ENCODE measurements around the gene MRPL48. TPM values are rescaled to one million over a fixed set of nuclear protein-coding genes. Genes with fewer than 3 reads are reported as not detected.
A peak's percentile ranks its signal among the peaks of the same experiment; 100 is the strongest.
"Not testable (repeated sequence)": the region's sequence is repeated elsewhere in the genome, so short reads cannot be mapped to it uniquely, and the experiment has no call there.

Gene MRPL48
- polyA plus RNA-seq (2012; ENCODE audit: missing spikeins): 83.3 TPM

DNA sequence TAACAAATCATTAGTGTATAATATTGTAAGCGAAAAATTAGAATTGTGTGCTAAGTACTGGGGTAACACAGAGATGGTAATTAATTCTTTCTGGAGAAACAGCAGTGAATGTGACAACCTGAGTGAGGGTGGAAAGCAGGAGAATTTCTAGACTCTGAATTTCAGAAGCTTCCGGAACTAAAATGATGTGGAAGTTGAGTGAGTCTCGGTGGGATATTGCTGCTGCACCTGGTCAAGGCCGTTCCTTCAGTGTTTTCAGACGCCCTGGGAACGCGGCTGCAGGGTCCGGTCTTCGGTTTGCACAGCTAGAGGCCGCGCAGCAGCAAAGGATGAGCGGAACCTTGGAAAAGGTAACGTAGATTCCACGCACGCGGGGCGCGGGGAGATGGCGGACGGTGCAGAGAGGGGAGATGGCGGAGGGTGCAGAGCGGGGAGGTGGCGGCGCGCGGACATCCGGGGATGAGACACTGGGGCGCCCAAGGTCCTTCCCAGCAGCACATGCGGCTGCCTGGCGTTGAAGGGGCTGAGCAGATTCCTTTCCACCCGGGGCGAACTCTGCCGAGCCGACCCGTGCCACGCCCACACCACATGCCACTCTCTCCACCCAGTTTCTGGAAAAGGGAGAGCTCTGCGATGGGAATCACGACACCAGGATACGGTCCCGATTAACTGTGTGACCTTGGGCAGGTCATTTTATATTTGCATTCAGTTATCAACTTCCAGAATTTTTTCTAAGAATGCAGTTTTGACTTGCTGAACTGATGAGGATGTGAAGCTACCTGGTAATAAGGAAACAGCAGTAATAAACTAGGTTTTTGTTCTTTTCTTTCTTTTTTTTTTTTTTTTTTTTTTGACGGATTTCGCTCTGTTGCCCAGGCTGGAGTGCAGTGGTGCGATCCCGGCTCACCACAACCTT, at the start of gene MRPL48:
Gene MRPL48, plus strand, starts transcription at position 232 of the 916 bp plus-strand sequence. Its CDS starts 98 bp downstream, at position 330.
- DNase-seq (ENCODE audit: insufficient read length) (peak; percentile 94), FAIRE-seq (peak; percentile 99)
- TF ChIP-seq POLR2A (IDR thresholded peaks at IDR 0.05; ENCODE audit: low read depth, low read length) (peak; percentile 91), TAF1 (IDR thresholded peaks at IDR 0.05; ENCODE audit: borderline replicate concordance, low read depth, low read length) (peak; percentile 96), POLR2AphosphoS5 (IDR thresholded peaks at IDR 0.05; ENCODE audit: low read depth, low read length) (peak; percentile 95)

DNA sequence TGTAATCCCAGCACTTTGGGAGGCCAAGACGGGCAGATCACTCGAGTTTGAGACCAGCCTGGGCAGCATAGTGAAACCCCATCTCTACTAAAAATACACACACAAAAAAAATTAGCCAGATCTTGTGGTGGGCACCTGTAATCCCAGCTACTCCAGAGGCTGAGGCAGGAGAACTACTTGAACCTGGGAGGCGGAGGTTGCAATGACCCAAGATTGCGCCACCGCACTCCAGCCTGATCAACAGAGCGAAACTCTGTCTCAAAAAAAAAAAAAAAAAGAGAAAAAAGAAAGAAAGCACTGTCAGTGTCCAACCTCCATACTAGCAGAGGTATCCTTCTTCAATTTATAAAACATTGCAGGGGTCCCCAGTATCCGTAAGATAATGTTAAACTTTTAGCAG, 44.6 kb upstream of the MRPL48 start:
- DNase-seq (ENCODE audit: insufficient read length): no peak
- FAIRE-seq: no peak
- no peak for TF ChIP-seq POLR2A (IDR thresholded peaks at IDR 0.05; ENCODE audit: low read depth, low read length)
- no peak for TF ChIP-seq TAF1 (IDR thresholded peaks at IDR 0.05; ENCODE audit: borderline replicate concordance, low read depth, low read length)
- no peak for TF ChIP-seq POLR2AphosphoS5 (IDR thresholded peaks at IDR 0.05; ENCODE audit: low read depth, low read length)

DNA sequence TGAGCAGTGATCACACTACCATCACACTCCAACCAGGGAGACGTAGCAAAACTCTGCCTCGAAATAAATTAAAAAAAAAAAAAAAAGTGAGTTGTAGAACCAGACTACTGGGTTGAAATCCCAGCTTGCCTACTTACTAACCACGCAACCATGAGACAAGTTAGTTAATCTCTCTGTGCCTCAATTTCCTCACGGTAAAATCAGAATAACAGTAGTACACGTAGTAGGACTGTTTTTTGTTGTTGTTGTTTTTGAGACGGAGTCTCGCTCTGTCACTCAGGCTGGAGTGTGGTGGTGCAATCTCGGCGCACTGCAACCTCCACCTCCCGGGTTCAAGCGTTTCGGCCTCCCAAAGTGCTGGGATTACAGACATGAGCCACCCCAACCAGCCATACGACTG, 41.0 kb upstream of the MRPL48 start:
- TF ChIP-seq TAF1 (IDR thresholded peaks at IDR 0.05; ENCODE audit: borderline replicate concordance, low read depth, low read length) (no peak), POLR2AphosphoS5 (IDR thresholded peaks at IDR 0.05; ENCODE audit: low read depth, low read length) (no peak), POLR2A (IDR thresholded peaks at IDR 0.05; ENCODE audit: low read depth, low read length) (no peak)
- FAIRE-seq (no peak), DNase-seq (ENCODE audit: insufficient read length) (no peak)

DNA sequence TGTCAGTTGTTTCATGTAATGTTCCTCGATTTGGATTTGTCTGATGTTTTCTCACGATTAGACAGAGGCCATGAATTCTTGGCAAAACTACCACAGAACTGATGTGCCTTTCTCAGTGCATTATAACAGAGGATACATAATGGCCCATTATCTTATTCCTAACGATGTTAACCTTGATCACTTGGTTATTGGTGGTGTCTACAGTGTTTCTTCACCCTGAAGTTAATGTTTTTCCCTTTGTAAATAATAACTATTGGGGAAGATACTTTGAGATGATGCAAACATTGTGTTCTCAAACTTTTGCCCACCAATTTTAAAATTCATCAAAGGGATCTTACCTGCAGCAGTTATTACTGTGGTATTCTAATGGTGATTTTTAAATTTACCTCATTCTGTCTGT, 39.9 kb upstream of the MRPL48 start:
- TF ChIP-seq POLR2AphosphoS5 (IDR thresholded peaks at IDR 0.05; ENCODE audit: low read depth, low read length): no peak
- no peak for TF ChIP-seq POLR2A (IDR thresholded peaks at IDR 0.05; ENCODE audit: low read depth, low read length)
- no peak for TF ChIP-seq TAF1 (IDR thresholded peaks at IDR 0.05; ENCODE audit: borderline replicate concordance, low read depth, low read length)
- DNase-seq (ENCODE audit: insufficient read length) (no peak), FAIRE-seq (no peak)

DNA sequence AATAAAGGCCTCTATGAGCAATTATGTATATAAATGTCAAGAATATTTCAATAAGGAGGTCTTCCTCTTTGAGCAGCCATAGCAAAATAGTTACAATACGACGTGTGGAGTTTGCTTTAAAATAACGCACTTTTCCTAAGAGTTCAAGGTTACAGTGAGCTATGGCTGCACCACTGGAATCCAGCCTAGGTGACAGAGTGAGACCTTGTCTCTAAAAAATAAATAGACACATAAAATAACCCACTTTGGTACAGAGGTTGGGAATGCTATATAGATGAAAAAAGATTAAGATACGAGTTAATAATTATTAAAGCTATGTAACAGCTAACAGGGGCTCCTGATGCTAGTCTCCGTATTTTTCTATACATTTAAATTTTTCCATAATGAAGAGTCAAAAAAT, 39.4 kb upstream of the MRPL48 start:
- TF ChIP-seq POLR2A (IDR thresholded peaks at IDR 0.05; ENCODE audit: low read depth, low read length) (no peak), POLR2AphosphoS5 (IDR thresholded peaks at IDR 0.05; ENCODE audit: low read depth, low read length) (no peak), TAF1 (IDR thresholded peaks at IDR 0.05; ENCODE audit: borderline replicate concordance, low read depth, low read length) (no peak)
- DNase-seq (ENCODE audit: insufficient read length): no peak
- no peak for FAIRE-seq

DNA sequence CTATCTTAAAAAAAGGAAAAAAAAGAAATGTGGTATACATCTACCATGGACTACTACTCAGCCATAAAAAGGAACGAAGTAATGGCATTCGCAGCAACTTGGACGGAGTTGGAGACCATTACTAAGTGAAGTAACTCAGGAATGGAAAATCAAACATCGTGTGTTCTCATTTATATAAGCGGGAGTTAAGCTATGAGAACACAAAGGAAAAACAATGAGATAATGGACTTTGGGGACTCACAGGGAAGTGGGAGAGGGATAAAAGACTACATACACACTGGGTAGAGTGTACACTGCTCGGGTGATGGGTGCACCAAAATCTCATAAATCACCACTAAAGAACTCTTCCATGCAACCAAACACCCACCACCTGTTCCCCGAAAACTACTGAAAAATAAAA, 38.6 kb upstream of the MRPL48 start:
- DNase-seq (ENCODE audit: insufficient read length) (no peak), FAIRE-seq (no peak)
- TF ChIP-seq POLR2A (IDR thresholded peaks at IDR 0.05; ENCODE audit: low read depth, low read length) (no peak), POLR2AphosphoS5 (IDR thresholded peaks at IDR 0.05; ENCODE audit: low read depth, low read length) (no peak), TAF1 (IDR thresholded peaks at IDR 0.05; ENCODE audit: borderline replicate concordance, low read depth, low read length) (no peak)

DNA sequence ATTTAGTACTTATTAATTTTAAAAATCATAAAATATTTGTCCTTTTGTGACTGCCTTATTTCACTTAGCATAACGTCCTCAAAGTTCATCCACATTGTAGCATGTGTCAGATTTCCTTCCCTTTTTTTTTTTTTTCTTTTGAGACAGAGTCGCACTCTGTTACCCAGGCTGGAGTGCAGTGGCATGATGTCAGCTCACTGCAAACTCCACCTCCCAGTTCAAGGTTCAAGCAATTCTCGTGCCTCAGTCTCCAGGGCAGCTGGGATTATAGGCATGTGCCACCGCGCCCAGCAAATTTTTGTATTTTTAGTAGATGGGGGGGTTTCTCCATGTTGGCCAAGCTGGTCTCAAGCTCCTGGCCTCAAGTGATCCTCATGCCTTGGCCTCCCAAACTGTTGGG, 37.4 kb upstream of the MRPL48 start:
- TF ChIP-seq POLR2AphosphoS5 (IDR thresholded peaks at IDR 0.05; ENCODE audit: low read depth, low read length) (no peak), TAF1 (IDR thresholded peaks at IDR 0.05; ENCODE audit: borderline replicate concordance, low read depth, low read length) (no peak), POLR2A (IDR thresholded peaks at IDR 0.05; ENCODE audit: low read depth, low read length) (no peak)
- FAIRE-seq: no peak
- DNase-seq (ENCODE audit: insufficient read length): no peak

DNA sequence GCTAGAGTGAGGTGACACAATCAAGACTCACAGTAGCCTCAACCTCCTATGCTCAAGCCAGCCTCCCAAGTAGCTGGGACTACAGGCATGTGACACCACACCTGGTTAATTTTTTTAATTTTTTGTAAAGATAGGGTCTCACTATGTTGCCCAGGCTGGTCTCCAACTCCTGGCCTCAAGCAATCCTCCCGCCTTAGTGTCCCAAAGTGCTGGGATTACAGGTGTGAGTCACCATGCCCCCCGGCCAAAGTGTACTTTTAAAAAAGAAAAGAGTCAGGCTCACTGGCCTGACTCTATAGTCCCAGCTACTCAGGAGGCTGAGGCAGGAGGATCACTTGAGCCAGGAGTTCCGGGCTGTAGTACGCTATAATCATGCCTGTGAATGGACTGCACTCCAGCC, 36.8 kb upstream of the MRPL48 start:
- not testable (repeated sequence) for FAIRE-seq; DNase-seq (ENCODE audit: insufficient read length)

DNA sequence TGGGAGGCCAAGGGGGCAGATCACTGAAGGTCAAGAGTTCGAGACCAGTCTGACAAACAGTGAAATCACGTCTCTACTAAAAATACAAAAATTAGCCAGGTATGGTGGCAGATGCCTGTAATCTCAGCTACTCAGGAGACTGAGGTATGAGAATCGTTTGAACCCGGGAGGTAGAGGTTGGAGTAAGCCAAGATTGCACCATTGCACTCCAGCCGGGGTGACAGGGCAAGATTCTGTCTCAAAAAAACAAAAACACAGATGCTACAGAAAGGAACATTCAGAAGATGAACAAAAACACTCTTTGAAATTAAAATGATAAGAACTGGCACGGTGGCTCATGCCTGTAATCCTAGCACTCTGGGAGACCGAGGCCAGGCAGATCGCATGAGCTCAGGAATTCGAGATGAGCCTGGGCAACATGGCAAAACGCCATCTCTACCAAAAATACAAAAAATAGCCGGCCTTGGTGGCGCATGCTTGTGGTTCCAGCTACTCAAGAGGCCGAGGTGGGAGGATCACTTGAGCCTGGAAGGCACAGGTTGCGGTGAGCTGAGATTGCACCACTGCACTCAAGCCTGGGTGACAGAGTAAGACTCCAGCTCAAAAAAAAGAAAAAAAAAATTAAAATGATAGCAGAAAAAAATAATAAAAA, 35.3 kb upstream of the MRPL48 start:
- DNase-seq (ENCODE audit: insufficient read length): no peak
- FAIRE-seq: no peak
- TF ChIP-seq POLR2AphosphoS5 (IDR thresholded peaks at IDR 0.05; ENCODE audit: low read depth, low read length): no peak
- TF ChIP-seq POLR2A (IDR thresholded peaks at IDR 0.05; ENCODE audit: low read depth, low read length): no peak
- no peak for TF ChIP-seq TAF1 (IDR thresholded peaks at IDR 0.05; ENCODE audit: borderline replicate concordance, low read depth, low read length)

DNA sequence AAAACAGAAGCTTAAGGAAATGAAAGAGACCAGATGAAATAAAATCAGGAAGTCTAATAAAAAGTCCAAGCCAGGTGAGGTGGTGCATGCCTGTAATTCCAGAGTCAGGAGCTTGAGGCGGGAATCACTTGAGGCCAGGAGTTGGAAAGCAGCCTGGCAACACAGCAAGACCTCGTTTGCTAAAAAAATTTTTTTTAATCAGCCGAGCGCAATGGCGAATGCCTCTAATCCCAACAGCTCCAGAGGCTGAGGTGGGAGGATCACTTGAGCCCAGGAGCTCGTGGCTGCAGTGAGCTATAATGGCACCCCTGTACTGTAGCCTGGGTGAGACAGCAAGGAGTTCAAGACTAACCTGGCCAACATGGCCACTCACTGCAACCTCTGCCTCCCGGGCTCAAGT, 34.8 kb upstream of the MRPL48 start:
- DNase-seq (ENCODE audit: insufficient read length) (no peak), FAIRE-seq (no peak)
- TF ChIP-seq POLR2AphosphoS5 (IDR thresholded peaks at IDR 0.05; ENCODE audit: low read depth, low read length) (no peak), TAF1 (IDR thresholded peaks at IDR 0.05; ENCODE audit: borderline replicate concordance, low read depth, low read length) (no peak), POLR2A (IDR thresholded peaks at IDR 0.05; ENCODE audit: low read depth, low read length) (no peak)

DNA sequence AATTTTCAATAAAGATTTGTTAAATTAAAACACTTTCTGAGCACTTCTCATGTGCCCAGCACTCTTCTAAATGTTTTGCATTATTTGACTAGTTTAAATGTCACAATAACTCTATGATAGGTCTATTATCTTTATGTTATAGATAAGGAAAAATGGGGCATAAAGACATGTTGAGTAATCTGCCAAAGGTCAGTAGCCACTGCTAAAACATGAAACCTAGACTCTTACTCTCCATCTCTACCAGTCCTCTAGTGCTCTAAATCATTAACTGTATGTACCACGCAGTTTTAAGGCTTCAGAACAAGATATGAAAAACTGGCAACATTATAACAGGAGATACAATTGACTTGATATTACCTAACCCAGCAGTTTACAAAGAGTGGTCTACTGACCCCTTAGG, 33.7 kb upstream of the MRPL48 start:
- no peak for FAIRE-seq
- TF ChIP-seq POLR2A (IDR thresholded peaks at IDR 0.05; ENCODE audit: low read depth, low read length) (no peak), POLR2AphosphoS5 (IDR thresholded peaks at IDR 0.05; ENCODE audit: low read depth, low read length) (no peak), TAF1 (IDR thresholded peaks at IDR 0.05; ENCODE audit: borderline replicate concordance, low read depth, low read length) (no peak)
- no peak for DNase-seq (ENCODE audit: insufficient read length)

DNA sequence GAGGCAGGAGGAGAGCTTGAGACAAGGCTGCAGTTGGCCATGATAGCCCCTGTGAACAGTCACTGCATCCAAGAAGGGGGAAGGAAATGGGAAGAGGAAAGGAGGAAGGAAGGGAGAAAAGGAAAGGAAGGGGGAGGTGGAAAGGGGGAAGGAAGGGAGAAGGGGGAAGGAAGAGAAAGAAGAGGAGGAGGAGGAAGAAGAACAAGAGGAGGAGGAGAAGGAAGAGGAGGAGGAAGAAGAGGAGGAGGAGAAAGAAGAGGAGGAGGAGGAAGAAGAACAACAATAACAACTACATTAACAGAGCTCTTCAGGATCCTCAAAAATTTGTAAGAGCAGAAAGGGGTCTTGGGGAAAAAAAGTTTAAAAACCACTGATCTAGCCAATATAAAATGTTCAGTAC, 32.0 kb upstream of the MRPL48 start:
- no peak for TF ChIP-seq TAF1 (IDR thresholded peaks at IDR 0.05; ENCODE audit: borderline replicate concordance, low read depth, low read length)
- TF ChIP-seq POLR2A (IDR thresholded peaks at IDR 0.05; ENCODE audit: low read depth, low read length): no peak
- FAIRE-seq (no peak), DNase-seq (ENCODE audit: insufficient read length) (no peak)

All from GM12892 (cell line).